Spleen (tissue), 7 donors: Measurements from ENCODE around the gene EFNA5.

Source experiments
- CTCF ChIP-seq, 11 experiments: fragments of 200-600 bp in 7 of 11; fragments of 450-650 bp in 4 of 11; sonication (generic) in 4 of 11; IDR thresholded peaks in 8 of 11; conservative IDR thresholded peaks in 3 of 11; 1 replicate in 7 of 11; 2 replicates in 4 of 11; pipeline versions ENCODE4 v1.4.0 to v1.8.0; 2016 to 2021; ENCODE audit warnings: antibody characterized with exemption in 11 of 11, inconsistent platforms in 4 of 11, mild to moderate bottlenecking in 1 of 11
- POLR2A ChIP-seq, 3 donors: fragments of 450-650 bp; IDR thresholded peaks; one replicate each; pipeline ENCODE4 v1.5.1; 2017; ENCODE audit warnings: antibody characterized with exemption in 3 of 3, mild to moderate bottlenecking in 1 of 3
- donor health status: DM: no; HTN: no; CAD: no; lungs with moderate emphysema.
- donor health status: DM: no; HTN: no; CAD: no.
- donor health status: DM: no; HTN: no; CAD: no.

- TF ChIP-seq CTCF (IDR thresholded peaks at IDR 0.05 in 8 of 11, conservative IDR thresholded peaks at IDR 0.05 in 3 of 11) (no peak), POLR2A (IDR thresholded peaks at IDR 0.05) (no peak)
These were observed 103.8 kb downstream of the EFNA5 start for GRCh38 chr5:107566986-107567385.
